Hepatocyte (in vitro differentiated cells): ENCODE data around the gene IMMP2L. TPM values are rescaled to one million over a fixed set of nuclear protein-coding genes. Genes with fewer than 3 reads are reported as not detected.

Source experiments
- DNase-seq: peaks from one replicate; pipeline ENCODE4 v3.0.0-alpha.2; 2016; ENCODE audit warnings: low spot score
- H2AFZ ChIP-seq: fragments of 200-600 bp; sonication (generic); 2 replicates; pipeline ENCODE4 v1.6.0; 2016; ENCODE audit warnings: antibody characterized with exemption, mild to moderate bottlenecking
- H3K27ac ChIP-seq: fragments of 200-600 bp; sonication (generic); 2 replicates; pipeline ENCODE4 v1.5.1; 2016; ENCODE audit warnings: mild to moderate bottlenecking
- H3K27me3 ChIP-seq: fragments of 200-600 bp; sonication (generic); 2 replicates; pipeline ENCODE4 v1.6.1; 2016
- H3K36me3 ChIP-seq: fragments of 200-600 bp; sonication (generic); replicated peaks from 2 replicates; pipeline ENCODE4 v1.5.1; 2016; ENCODE audit warnings: low read depth; ENCODE audit not compliant: insufficient read depth
- H3K4me1 ChIP-seq: fragments of 200-600 bp; sonication (generic); 2 replicates; pipeline ENCODE4 v1.5.1; 2016; ENCODE audit warnings: mild to moderate bottlenecking, moderate library complexity; ENCODE audit not compliant: insufficient read depth
- H3K4me2 ChIP-seq: fragments of 200-600 bp; sonication (generic); 2 replicates; pipeline ENCODE4 v1.6.0; 2016
- H3K4me3 ChIP-seq: fragments of 200-600 bp; sonication (generic); 2 replicates; pipeline ENCODE4 v1.5.1; 2016; ENCODE audit warnings: mild to moderate bottlenecking
- H3K79me2 ChIP-seq: fragments of 200-600 bp; sonication (generic); 2 replicates; pipeline ENCODE4 v1.6.0; 2017; ENCODE audit warnings: mild to moderate bottlenecking
- H3K9me2 ChIP-seq: fragments of 200-600 bp; sonication (generic); replicated peaks from 2 replicates; pipeline ENCODE4 v1.6.0; 2017; ENCODE audit warnings: mild to moderate bottlenecking; ENCODE audit not compliant: insufficient read depth
- H3K9me3 ChIP-seq: fragments of 200-600 bp; sonication (generic); 2 replicates; pipeline ENCODE4 v1.5.1; 2016; ENCODE audit warnings: low read depth, mild to moderate bottlenecking
- H4K20me1 ChIP-seq: fragments of 200-600 bp; sonication (generic); 2 replicates; pipeline ENCODE4 v1.6.0; 2016; ENCODE audit warnings: mild to moderate bottlenecking; ENCODE audit not compliant: insufficient read depth, poor library complexity, severe bottlenecking
- CTCF ChIP-seq: fragments of 200-600 bp; sonication (generic); IDR thresholded peaks from 2 replicates; pipeline ENCODE4 v1.5.1; 2016; ENCODE audit warnings: antibody characterized with exemption, mild to moderate bottlenecking; ENCODE audit not compliant: poor library complexity
- EZH2 ChIP-seq: fragments of 200-600 bp; sonication (generic); IDR thresholded peaks from 2 replicates; pipeline ENCODE4 v1.6.1; 2016; ENCODE audit warnings: antibody characterized with exemption, mild to moderate bottlenecking, borderline replicate concordance
- EZH2phosphoT487 ChIP-seq: fragments of 200-600 bp; sonication (generic); IDR thresholded peaks from one replicate; pipeline ENCODE4 v1.6.1; 2018; ENCODE audit warnings: antibody characterized with exemption, mild to moderate bottlenecking, low read depth, moderate library complexity; ENCODE audit not compliant: unreplicated experiment, severe bottlenecking
- WGBS: methylation state at CpG from one replicate; pipeline ENCODE4 v1.1.6; 2016; ENCODE audit warnings: low lambda C conversion rate; ENCODE audit errors: missing lambda C conversion rate; 5-methylcytosine and 5-hydroxymethylcytosine counted together
- polyA plus RNA-seq: library from polyadenylated mRNA; unstranded; fragments of >200 nt; fragmentation: Nextera tagmentation; extraction: Ambion mirVana; gene quantifications from 2 replicates; pipeline ENCODE4 v1.2.1, GENCODE V29; 2016
- total RNA-seq: library from RNA; depleted of rRNA; stranded (reverse); fragments of >200 nt; gene quantifications from 2 replicates; pipeline ENCODE4 v1.2.3, GENCODE V29; 2014

IMMP2L gene
- total and polyA plus RNA-seq, 2 experiments from 2014 or later, result 13.3 to 17.6 TPM

GRCh38 chr7:111173528-111173927 lies 388.8 kb downstream of the IMMP2L start:
- no peaks in the 10 kb centered on the region for H4K20me1 ChIP-seq
- no peaks in the 10 kb centered on the region for H3K36me3 ChIP-seq
- 68% methylated on average over 2 of the region's 2 CpGs for WGBS
- no peak overlapping the region for H3K27ac ChIP-seq
- H3K4me2 ChIP-seq, result peak overlapping the region; percentile 24
- no peak overlapping the region for H3K4me3 ChIP-seq
- no peak overlapping the region for H2AFZ ChIP-seq
- peaks cover 11% of the 10 kb centered on the region for H3K4me1 ChIP-seq
- no peaks in the 10 kb centered on the region for H3K27me3 ChIP-seq
- H3K9me2 ChIP-seq, result no peaks in the 10 kb centered on the region
- TF ChIP-seq CTCF (no peak), EZH2 (no peak), EZH2phosphoT487 (no peak)
- H3K79me2 ChIP-seq, result no peaks in the 10 kb centered on the region
- H3K9me3 ChIP-seq, result no peaks in the 10 kb centered on the region
- DNase-seq, result no peak

GRCh38 chr7:111172564-111173257 lies 389.6 kb downstream of the IMMP2L start:
- H3K9me2 ChIP-seq, result no peaks in the 10 kb centered on the region
- TF ChIP-seq EZH2, result no peak
- no peak for TF ChIP-seq EZH2phosphoT487
- TF ChIP-seq CTCF, result no peak
- 63% methylated on average over 2 of the region's 2 CpGs for WGBS
- H3K4me3 ChIP-seq, result no peak overlapping the region
- H3K27me3 ChIP-seq, result no peaks in the 10 kb centered on the region
- no peak for DNase-seq
- H3K4me1 ChIP-seq, result peaks cover 11% of the 10 kb centered on the region
- H4K20me1 ChIP-seq, result no peaks in the 10 kb centered on the region
- H3K36me3 ChIP-seq, result no peaks in the 10 kb centered on the region
- no peaks in the 10 kb centered on the region for H3K79me2 ChIP-seq
- no peaks in the 10 kb centered on the region for H3K9me3 ChIP-seq
- H3K4me2 ChIP-seq, result no peak overlapping the region
- no peak overlapping the region for H3K27ac ChIP-seq
- no peak overlapping the region for H2AFZ ChIP-seq

DNA sequence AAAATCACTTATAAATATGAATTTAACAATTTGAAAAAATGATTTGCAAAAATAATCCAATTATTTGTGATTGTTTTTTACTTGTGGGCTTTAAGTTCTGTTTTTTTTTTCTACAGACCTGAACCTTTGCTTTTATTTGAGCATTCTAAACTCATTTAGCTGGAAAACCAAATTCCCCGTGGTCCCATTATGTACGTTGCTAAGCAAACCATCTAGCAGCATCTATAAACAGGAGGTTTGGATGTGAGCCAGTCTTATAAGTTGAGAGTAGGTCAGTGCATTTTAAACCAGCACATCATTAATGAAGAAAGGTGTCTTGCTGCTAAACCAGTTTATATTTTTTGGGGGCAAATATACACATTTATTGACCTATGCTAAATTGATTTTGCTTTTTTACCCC lies 394.1 kb downstream of the IMMP2L start:
- peak; percentile 36 for DNase-seq
- Histone ChIP-seq H4K20me1 (no peaks in the 10 kb centered on the region), H2AFZ (no peak overlapping the region), H3K4me3 (no peak overlapping the region), H3K4me2 (no peak overlapping the region), H3K9me3 (no peaks in the 10 kb centered on the region), H3K27me3 (no peaks in the 10 kb centered on the region), H3K36me3 (no peaks in the 10 kb centered on the region), H3K27ac (no peak overlapping the region), H3K9me2 (no peaks in the 10 kb centered on the region), H3K79me2 (no peaks in the 10 kb centered on the region), H3K4me1 (peaks cover 11% of the 10 kb centered on the region)
- WGBS, result 58% methylated on average over 2 of the region's 2 CpGs
- TF ChIP-seq EZH2phosphoT487 (no peak), EZH2 (no peak), CTCF (no peak)
